ENCODE results near the gene AK3.
"Not testable (repeated sequence)": the region's sequence is repeated elsewhere in the genome, so short reads cannot be mapped to it uniquely, and the experiment has no call there.

Gene AK3

DNA sequence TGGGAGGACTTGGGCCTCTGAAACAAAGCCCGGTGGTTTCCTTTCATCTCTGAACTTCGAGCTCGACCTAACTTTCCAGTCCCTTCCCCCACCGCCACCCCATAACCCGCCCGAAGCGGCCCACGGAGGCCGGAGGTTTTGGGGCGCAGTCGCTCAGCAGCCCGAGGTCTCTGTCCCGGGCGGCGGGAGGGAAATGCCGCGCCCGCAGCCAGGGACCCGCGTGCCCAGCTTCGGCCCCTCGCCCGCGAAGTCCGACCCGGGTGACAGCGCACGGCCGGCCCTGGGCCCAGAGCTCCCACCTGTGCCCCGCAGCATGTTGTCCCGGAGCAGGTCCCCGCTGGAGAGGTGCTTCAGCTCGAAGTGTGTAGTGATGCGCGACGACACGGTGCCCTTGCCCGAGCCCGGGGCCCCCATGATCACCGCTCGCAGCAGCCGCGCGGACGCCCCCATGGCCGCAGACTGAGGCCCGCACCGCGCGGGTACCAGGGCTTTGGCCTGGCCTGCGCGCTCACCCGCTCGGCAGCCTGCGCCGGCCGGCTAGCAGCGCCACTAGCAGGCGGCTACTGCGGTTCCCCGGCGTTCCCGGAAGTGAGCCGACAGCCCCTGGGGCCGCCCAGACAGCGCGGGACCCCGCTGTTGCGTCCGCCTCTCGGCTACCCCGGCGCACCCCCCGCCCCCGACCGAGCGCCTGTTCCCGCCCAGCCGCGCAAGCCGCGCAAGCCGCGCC, at the start of gene AK3:
Gene AK3 (minus strand): TSS at position 565 of the 727 bp plus-strand sequence. CDS start 115 bp downstream, at position 450.
- peak; percentile 63 for DNase-seq

GRCh38 chr9:4788703-4789102, 47.7 kb upstream of the AK3 start:
- no peak for DNase-seq

- DNase-seq, result no peak
These were observed 46.9 kb upstream of the AK3 start for GRCh38 chr9:4787876-4788275.

DNA sequence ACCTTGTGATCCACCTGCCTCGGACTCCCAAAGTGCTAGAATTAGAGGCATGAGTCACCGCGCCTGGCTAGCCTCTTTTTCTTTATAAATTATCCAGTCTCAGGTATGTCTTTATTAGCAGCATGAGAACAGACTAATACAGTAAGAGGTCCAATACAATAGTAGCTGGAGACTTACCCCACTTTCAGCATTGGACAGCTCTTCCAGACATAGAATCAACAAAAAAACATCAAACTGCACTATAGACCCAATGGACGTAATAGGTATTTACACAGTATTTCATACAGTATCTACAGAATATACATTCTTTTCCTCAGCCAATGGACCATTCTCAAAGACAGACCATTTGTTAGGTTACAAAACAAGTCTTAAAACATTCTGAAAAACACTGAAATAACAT, 45.6 kb upstream of the AK3 start:
- DNase-seq, result no peak

DNA sequence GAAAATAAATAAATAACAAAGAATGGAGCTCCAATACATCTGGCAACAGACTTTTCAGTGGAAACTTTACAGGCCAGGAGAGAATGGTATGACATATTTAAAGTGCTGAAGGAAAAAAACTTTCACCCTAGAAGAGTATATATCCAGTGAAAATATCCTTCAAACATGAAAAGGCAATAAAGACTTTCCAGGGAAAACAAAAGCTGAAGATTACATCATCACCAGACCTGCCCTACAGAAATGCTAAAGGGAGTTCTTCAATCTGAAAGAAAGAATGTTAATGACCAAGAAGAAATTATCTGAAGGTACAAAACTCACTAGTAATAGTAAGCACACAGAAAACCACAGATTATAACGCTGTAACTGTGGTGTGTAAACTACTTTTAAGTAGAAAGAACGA, 43.4 kb upstream of the AK3 start:
- no peak for DNase-seq

DNA sequence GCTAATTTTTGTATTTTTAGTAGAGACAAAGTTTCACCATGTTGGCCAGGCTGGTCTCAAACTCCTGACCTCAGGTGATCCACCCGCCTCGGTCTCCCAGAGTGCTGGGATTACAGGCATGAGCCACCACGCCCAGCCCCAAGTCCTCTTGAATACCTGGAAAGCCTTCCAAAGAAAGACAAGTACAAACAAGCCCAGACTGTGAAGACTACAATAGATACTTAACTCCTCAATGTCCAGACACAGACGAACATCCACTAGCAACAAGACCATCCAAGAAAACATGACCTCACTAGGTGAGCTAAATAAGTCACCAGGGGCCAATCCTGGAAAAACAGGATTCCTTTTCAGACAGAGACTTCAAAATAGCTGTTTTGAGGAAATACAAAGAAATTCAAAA, 42.2 kb upstream of the AK3 start:
- DNase-seq, result not testable (repeated sequence)

DNA sequence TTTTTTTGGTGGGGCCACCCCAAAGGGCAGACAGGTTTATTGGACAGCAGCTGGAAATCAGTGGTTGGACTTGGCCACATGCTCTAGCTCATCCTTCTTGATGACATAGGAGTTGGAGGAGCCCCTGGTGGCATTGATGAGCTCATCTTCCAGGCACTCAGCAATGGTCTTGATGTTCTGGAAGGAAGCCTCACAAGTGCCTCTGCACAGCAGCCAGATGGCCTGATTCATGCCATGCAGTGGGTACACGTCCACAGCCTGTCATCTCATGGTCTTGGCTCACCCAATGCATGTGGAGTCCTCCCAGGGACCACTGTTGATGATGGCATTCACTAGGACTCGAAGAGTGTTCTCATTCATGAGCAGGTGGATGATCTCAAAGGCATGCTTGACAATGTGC, 40.4 kb upstream of the AK3 start:
- DNase-seq, result no peak

DNA sequence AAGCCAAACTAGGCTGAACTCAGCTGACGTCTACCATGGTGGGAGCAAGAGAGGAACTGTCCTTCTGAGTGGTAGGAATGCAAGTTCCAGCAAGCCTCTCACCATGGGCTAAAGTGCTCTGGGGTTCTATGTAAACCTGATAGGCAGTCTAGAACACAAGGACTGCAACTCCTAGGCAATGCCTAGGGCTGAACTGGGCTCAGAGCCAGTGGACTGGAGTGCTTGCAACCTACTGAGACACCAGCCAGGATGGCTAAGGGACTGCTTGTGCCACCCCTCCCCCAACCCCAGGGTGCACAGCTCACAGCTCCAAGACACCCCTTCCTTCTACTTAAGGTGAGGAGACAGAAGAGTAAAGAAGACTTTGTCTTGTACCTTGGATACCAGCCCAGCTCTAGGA, 39.6 kb upstream of the AK3 start:
- DNase-seq, result no peak

- not testable (repeated sequence) for DNase-seq
These were observed 34.0 kb upstream of the AK3 start for GRCh38 chr9:4774958-4775357.

DNA sequence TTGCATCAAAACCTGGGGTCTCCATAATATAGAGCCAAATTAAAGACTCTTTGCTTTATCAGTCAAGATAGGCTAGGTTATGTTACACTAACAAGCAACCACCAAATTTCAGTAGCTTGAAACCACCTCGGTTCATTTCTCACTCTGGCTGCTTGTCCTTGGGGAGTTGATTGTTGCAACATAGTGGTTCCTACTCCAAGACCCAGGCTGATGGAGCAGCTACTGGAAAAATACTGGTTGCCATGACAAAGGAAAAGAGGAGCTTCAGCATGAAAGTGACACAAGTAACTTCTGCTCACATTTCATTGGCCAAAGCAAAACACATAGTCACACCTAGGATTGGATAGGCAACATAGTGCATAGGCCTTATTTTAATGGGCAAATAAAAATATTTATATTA, 33.2 kb upstream of the AK3 start:
- DNase-seq, result no peak

DNA sequence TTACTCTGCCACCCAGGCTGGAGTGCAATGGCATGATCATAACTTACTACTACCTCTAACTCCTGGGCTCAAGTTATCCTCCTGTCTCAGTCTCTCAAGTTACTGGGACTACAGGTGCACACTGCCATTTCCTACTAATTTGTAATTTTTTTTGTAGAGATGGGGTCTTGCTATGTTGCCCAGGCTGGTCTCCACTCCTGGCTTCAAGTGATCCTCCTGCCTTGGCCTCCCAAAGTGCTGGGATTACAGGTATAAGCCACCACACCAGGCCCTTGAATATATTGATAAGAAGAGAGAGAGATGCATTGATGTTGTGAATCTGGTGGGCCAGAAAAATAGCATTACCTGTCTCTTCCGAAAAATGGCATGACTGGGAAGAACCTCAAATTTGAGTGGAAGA, 30.8 kb upstream of the AK3 start:
- DNase-seq, result no peak

DNA sequence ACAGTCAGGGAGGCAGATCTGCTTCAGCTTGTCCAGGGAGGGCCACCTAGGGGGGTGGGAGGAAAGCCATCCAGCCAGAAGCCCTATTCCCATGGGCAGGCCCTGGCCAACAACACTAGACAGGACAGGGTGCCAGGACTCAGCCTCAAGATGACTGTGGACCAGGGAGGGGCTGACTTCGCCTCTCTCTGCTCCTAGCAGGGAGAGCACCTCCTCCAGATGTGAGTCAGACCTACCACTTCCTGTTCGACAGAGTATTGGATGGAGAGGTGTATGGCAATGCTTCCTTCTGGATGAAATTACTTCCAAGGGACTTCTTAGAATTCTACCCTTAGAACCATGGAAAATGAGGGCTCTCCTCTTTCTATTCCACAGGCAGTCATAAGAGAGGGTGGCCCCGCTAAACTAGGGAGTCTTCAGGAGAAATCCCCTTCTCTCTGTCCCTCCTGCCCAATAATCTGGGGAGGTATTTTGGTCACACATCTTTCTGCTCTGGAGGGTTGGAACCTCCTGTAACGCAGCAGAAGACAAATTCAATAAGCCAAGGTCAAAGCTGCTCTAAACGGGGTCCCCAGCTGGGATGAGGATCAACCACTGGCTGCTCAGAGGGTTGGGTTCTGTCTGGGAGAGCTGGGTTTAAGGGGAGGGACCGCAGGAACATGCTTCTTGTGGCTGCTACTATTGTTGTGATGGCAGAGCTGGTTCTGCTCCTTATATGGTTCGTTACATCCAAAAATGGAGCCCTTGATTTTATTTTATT, 28.5 kb upstream of the AK3 start:
- no peak for DNase-seq

GRCh38 chr9:4768681-4769080, 27.7 kb upstream of the AK3 start:
- DNase-seq, result no peak

DNA sequence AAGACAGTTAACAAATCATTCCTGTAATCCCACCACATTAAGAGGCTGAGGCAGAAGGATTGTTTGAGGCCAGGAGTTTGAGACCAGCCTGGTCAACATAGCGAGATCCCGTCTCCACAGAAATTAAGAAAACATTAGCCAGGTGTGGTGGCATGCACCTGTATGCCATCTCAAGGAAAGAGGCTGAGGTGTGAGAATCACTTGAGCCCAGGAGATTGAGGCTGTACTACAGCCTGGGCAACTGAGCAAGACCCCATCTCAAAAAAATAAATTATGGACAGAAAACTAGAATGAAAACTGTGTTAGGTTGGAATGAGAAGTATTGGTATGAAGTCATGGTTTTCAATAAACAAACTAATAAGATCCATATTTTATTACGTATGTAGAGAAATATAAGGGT, 23.0 kb upstream of the AK3 start:
- DNase-seq, result no peak

GRCh38 chr9:4762886-4763541, 22.0 kb upstream of the AK3 start:
- no peak for DNase-seq

GRCh38 chr9:4762108-4762885, 21.3 kb upstream of the AK3 start:
- DNase-seq, result no peak

GRCh38 chr9:4760122-4760521, 19.1 kb upstream of the AK3 start:
- DNase-seq, result no peak

DNA sequence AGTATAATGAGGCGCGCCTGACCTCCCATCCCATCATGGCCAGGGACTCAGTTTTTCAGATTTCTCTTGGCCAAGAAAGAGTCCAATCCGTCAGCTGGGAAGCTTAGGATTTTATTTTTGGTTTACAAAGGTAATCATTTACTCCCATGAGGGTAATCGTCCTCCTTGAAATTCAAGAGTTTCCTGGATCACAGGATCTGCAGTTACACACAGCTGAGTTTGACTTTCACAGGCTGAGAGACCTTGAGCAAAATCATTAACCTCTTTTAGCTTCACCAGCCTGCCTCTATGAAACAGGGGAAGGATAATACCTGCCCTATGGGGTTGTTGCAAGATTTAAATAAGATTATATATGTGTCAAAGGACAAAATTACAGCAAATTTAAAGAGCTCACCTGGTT, 15.4 kb upstream of the AK3 start:
- DNase-seq, result no peak

- DNase-seq, result no peak
These were observed 14.1 kb upstream of the AK3 start for GRCh38 chr9:4755026-4755609.

GRCh38 chr9:4754530-4754929, 13.5 kb upstream of the AK3 start:
- DNase-seq, result not testable (repeated sequence)

DNA sequence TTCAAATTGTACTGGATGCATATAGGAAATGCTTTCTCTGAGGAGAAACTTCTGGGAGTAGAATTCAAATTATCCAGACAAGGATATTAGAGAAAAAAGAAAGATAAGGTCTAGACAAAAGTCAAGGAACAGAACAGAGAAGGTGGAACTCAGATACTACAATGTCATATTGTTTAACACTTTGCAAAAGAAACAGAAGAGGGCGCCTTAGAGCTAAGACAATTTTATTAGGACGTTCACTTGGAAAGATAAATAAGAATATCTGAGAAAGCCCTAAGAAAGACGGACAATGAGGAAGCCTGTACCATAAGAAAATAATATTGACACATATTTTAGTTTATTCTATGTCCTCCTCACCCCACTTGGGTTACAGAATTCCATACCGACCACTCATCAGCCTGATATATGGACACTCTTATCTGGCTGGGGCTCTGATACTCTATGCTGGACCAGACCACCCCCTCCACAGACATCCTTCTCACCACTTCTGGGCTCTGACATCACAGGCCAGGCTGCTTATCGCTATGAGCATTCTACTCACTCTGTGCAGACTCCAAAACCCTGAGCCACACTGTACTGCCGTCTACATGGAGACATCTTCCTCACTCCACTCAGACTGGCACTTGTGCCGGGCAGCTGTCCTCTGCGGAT, 9.1 kb upstream of the AK3 start:
- no peak for DNase-seq

GRCh38 chr9:4748612-4749011, 7.6 kb upstream of the AK3 start:
- DNase-seq, result no peak
